WTC11 (cell line): ENCODE data around the gene CATSPER1. TPM values are rescaled to one million over a fixed set of nuclear protein-coding genes. Genes with fewer than 3 reads are reported as not detected.
A peak's percentile ranks its signal among the peaks of the same experiment; 100 is the strongest.

Experiments
- ATAC-seq: fragments of 200-7000 bp; cut with Tn5 transposase; 2 replicates; pipeline ENCODE4 v1.10.0; 2021; ENCODE audit warnings: mild to moderate bottlenecking, moderate library complexity
- CTCF ChIA-PET: fragments of 300-600 bp; sonication (Branson Sonifier 250); formaldehyde crosslinking; loops from one replicate; lab custom pipeline; 2021; ENCODE audit warnings: antibody characterized with exemption; lab: Charles Lee
- POLR2A ChIA-PET: fragments of 350-600 bp; sonication (Branson Sonifier 250); formaldehyde crosslinking; loops from one replicate; lab custom pipeline; 2021; ENCODE audit warnings: antibody characterized with exemption; lab: Charles Lee
- DNase-seq: peaks from one replicate; pipeline ENCODE4 v3.0.0; 2021; ENCODE audit warnings: low spot score
- H3K27ac Mint-ChIP-seq: 2 replicates; pipeline ENCODE4 v1.8.0; 2021; ENCODE audit warnings: mixed read lengths
- H3K27me3 Mint-ChIP-seq: 2 replicates; pipeline ENCODE4 v1.8.0; 2021; ENCODE audit warnings: low read depth, mild to moderate bottlenecking, moderate library complexity, mixed read lengths
- H3K36me3 Mint-ChIP-seq: 2 replicates; pipeline ENCODE4 v1.8.0; 2021; ENCODE audit warnings: mixed read lengths
- H3K4me1 Mint-ChIP-seq: 2 replicates; pipeline ENCODE4 v1.8.0; 2022; ENCODE audit warnings: mixed read lengths
- H3K4me3 Mint-ChIP-seq: 2 replicates; pipeline ENCODE4 v1.8.0; 2021; ENCODE audit warnings: mild to moderate bottlenecking, moderate library complexity, mixed read lengths
- H3K9me3 Mint-ChIP-seq: 2 replicates; pipeline ENCODE4 v1.8.0; 2021; ENCODE audit warnings: mixed read lengths
- ATF3 ChIP-seq: sonication (generic); formaldehyde crosslinking; conservative IDR thresholded peaks from 2 replicates; pipeline ENCODE4 v1.8.1; 2022; ENCODE audit warnings: mild to moderate bottlenecking, missing genetic modification reagents
- CBFB ChIP-seq: sonication (generic); formaldehyde crosslinking; IDR thresholded peaks from 2 replicates; pipeline ENCODE4 v1.8.1; 2022; ENCODE audit warnings: mild to moderate bottlenecking, low read depth, missing genetic modification reagents
- CTCF ChIP-seq: fragments of 200-600 bp; IDR thresholded peaks from 2 replicates; pipeline ENCODE4 v1.8.0; 2022; ENCODE audit warnings: antibody characterized with exemption
- EMX1 ChIP-seq: fragments of 250-450 bp; sonication (Bioruptor Pico); IDR thresholded peaks from 2 replicates; pipeline ENCODE4 v1.8.0; 2021; ENCODE audit warnings: mild to moderate bottlenecking
- ETV6 ChIP-seq: sonication (generic); formaldehyde crosslinking; IDR thresholded peaks from 2 replicates; pipeline ENCODE4 v1.8.1; 2022; ENCODE audit warnings: mild to moderate bottlenecking, missing genetic modification reagents
- GRHL2 ChIP-seq: fragments of 250-450 bp; sonication (Bioruptor Pico); IDR thresholded peaks from 2 replicates; pipeline ENCODE4 v1.8.0; 2022; ENCODE audit warnings: mild to moderate bottlenecking, moderate library complexity; ENCODE audit not compliant: insufficient replicate concordance, severe bottlenecking
- HMGA2 ChIP-seq: fragments of 250-450 bp; sonication (Bioruptor Pico); IDR thresholded peaks from 2 replicates; pipeline ENCODE4 v1.4.0; 2021; ENCODE audit warnings: mild to moderate bottlenecking, moderate library complexity
- IRF1 ChIP-seq: sonication (generic); formaldehyde crosslinking; IDR thresholded peaks from 2 replicates; pipeline ENCODE4 v1.8.0; 2023; ENCODE audit warnings: missing genetic modification reagents
- MAX ChIP-seq: sonication (generic); formaldehyde crosslinking; IDR thresholded peaks from 2 replicates; pipeline ENCODE4 v1.8.0; 2022; ENCODE audit warnings: mild to moderate bottlenecking, missing genetic modification reagents
- NFATC4 ChIP-seq: fragments of 250-450 bp; sonication (Bioruptor Pico); IDR thresholded peaks from 2 replicates; pipeline ENCODE4 v1.9.0; 2021; ENCODE audit warnings: mild to moderate bottlenecking
- SP1 ChIP-seq: sonication (generic); formaldehyde crosslinking; conservative IDR thresholded peaks from 2 replicates; pipeline ENCODE4 v1.8.1; 2022; ENCODE audit warnings: missing genetic modification reagents
- TP53 ChIP-seq: sonication (generic); formaldehyde crosslinking; IDR thresholded peaks from 2 replicates; pipeline ENCODE4 v1.8.1; 2023; ENCODE audit warnings: mild to moderate bottlenecking, missing genetic modification reagents
- ZNF232 ChIP-seq: sonication (generic); formaldehyde crosslinking; IDR thresholded peaks from 2 replicates; pipeline ENCODE4 v1.8.0; 2022; ENCODE audit warnings: mild to moderate bottlenecking, missing genetic modification reagents
- ZNF416 ChIP-seq: fragments of 250-450 bp; sonication (Bioruptor Pico); IDR thresholded peaks from 2 replicates; pipeline ENCODE4 v1.9.0; 2021; ENCODE audit warnings: mild to moderate bottlenecking, inconsistent platforms
- ZNF512 ChIP-seq: sonication (generic); formaldehyde crosslinking; IDR thresholded peaks from 2 replicates; pipeline ENCODE4 v1.8.1; 2022; ENCODE audit warnings: missing genetic modification reagents, borderline replicate concordance
- total RNA-seq: library from RNA; stranded (reverse); gene quantifications from 3 replicates; pipeline ENCODE4 v1.2.3, GENCODE V29; 2021
- TF ChIP-seq, protein P1 (sequence below): sonication (generic); formaldehyde crosslinking; IDR thresholded peaks from 2 replicates; pipeline ENCODE4 v1.8.1; 2023; ENCODE audit warnings: mild to moderate bottlenecking, moderate library complexity, missing genetic modification reagents
- TF ChIP-seq, protein P2 (sequence below): sonication (generic); formaldehyde crosslinking; IDR thresholded peaks from 2 replicates; pipeline ENCODE4 v1.8.0; 2023; ENCODE audit warnings: mild to moderate bottlenecking, missing genetic modification reagents
- TF ChIP-seq, protein P3 (sequence below): fragments of 250-450 bp; sonication (Bioruptor Pico); IDR thresholded peaks from 2 replicates; pipeline ENCODE4 v1.9.0; 2021; ENCODE audit warnings: mild to moderate bottlenecking, borderline replicate concordance

Gene CATSPER1
- total RNA-seq, 1 experiment from 2014 or later = not detected

GRCh38 chr11:66046901-66047300 is 20.6 kb upstream of the CATSPER1 start (continued):
- no peak for TF ChIP-seq IRF1 (CRISPR knock-in tag)

- H3K4me1 Mint-ChIP-seq = peaks cover 29% of the 10 kb centered on the region
- H3K4me3 Mint-ChIP-seq = no peak overlapping the region
- no peaks in the 10 kb centered on the region for H3K27me3 Mint-ChIP-seq
- CTCF ChIA-PET = interaction anchor here (0.5 to 3.3 kb wide), 64 partner anchors 8 to 536 kb away, joined by 3 to 48 read pairs (median 4); partner anchors contain the start of genes BANF1, CCDC85B, CFL1 and CST6
- H3K27ac Mint-ChIP-seq = no peak overlapping the region; the same call in 1 of the 2 replicates
- peaks cover 33% of the 10 kb centered on the region for H3K36me3 Mint-ChIP-seq
- POLR2A ChIA-PET = no interaction called here
- TF ChIP-seq, protein P1, sequence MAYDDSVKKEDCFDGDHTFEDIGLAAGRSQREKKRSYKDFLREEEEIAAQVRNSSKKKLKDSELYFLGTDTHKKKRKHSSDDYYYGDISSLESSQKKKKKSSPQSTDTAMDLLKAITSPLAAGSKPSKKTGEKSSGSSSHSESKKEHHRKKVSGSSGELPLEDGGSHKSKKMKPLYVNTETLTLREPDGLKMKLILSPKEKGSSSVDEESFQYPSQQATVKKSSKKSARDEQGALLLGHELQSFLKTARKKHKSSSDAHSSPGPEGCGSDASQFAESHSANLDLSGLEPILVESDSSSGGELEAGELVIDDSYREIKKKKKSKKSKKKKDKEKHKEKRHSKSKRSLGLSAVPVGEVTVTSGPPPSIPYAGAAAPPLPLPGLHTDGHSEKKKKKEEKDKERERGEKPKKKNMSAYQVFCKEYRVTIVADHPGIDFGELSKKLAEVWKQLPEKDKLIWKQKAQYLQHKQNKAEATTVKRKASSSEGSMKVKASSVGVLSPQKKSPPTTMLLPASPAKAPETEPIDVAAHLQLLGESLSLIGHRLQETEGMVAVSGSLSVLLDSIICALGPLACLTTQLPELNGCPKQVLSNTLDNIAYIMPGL = 0 out of 2 replicates have a peak, but pooled peaks have one; percentile 47
- peak; percentile 88 for TF ChIP-seq SP1 (CRISPR knock-in tag)
- 0 out of 2 replicates have a peak, but pooled peaks have one; percentile 38 for TF ChIP-seq MAX
- TF ChIP-seq, protein P2, sequence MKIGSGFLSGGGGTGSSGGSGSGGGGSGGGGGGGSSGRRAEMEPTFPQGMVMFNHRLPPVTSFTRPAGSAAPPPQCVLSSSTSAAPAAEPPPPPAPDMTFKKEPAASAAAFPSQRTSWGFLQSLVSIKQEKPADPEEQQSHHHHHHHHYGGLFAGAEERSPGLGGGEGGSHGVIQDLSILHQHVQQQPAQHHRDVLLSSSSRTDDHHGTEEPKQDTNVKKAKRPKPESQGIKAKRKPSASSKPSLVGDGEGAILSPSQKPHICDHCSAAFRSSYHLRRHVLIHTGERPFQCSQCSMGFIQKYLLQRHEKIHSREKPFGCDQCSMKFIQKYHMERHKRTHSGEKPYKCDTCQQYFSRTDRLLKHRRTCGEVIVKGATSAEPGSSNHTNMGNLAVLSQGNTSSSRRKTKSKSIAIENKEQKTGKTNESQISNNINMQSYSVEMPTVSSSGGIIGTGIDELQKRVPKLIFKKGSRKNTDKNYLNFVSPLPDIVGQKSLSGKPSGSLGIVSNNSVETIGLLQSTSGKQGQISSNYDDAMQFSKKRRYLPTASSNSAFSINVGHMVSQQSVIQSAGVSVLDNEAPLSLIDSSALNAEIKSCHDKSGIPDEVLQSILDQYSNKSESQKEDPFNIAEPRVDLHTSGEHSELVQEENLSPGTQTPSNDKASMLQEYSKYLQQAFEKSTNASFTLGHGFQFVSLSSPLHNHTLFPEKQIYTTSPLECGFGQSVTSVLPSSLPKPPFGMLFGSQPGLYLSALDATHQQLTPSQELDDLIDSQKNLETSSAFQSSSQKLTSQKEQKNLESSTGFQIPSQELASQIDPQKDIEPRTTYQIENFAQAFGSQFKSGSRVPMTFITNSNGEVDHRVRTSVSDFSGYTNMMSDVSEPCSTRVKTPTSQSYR (CRISPR knock-in tag) = no peak
- TF ChIP-seq CTCF = peak; percentile 98
- TF ChIP-seq, all 79 proteins: peak for 4
- DNase-seq = peak; percentile 93
- H3K9me3 Mint-ChIP-seq = no peaks in the 10 kb centered on the region
- peak; percentile 78 for ATAC-seq
Observed at GRCh38 chr11:66045177-66045639, 18.9 kb upstream of the CATSPER1 start.

DNA sequence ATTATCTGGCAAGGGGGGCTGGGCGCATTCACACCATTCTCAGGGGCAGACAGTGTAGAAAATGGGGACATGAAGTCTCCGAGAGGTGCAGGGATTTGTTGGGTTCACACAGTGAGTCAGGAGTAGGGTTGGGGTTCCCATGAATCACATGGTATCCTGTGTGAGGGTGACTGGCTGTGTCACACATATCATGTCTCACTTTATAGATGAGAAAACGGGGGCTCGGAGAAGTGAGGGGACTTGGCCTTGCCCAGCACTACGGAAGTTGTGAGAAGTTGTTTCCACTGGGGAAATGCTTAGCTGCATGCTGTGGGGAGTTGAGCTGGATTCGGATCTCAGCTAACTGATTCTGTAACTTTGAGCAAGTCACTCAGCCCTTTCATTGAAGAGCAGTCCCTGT is 18.5 kb upstream of the CATSPER1 start:
- Mint-ChIP-seq H3K27ac (no peak overlapping the region; the same call in 1 of the 2 replicates), H3K27me3 (no peaks in the 10 kb centered on the region), H3K4me1 (peaks cover 24% of the 10 kb centered on the region), H3K36me3 (peaks cover 33% of the 10 kb centered on the region), H3K9me3 (no peaks in the 10 kb centered on the region), H3K4me3 (no peak overlapping the region)
- CTCF ChIA-PET = interaction anchor here (0.5 to 3.3 kb wide), 52 partner anchors 9 to 536 kb away, joined by 3 to 48 read pairs (median 4); partner anchors contain the start of genes BANF1, CCDC85B, CFL1 and CST6
- DNase-seq (no peak), ATAC-seq (no peak)
- POLR2A ChIA-PET = no interaction called here
- TF ChIP-seq, protein P3, sequence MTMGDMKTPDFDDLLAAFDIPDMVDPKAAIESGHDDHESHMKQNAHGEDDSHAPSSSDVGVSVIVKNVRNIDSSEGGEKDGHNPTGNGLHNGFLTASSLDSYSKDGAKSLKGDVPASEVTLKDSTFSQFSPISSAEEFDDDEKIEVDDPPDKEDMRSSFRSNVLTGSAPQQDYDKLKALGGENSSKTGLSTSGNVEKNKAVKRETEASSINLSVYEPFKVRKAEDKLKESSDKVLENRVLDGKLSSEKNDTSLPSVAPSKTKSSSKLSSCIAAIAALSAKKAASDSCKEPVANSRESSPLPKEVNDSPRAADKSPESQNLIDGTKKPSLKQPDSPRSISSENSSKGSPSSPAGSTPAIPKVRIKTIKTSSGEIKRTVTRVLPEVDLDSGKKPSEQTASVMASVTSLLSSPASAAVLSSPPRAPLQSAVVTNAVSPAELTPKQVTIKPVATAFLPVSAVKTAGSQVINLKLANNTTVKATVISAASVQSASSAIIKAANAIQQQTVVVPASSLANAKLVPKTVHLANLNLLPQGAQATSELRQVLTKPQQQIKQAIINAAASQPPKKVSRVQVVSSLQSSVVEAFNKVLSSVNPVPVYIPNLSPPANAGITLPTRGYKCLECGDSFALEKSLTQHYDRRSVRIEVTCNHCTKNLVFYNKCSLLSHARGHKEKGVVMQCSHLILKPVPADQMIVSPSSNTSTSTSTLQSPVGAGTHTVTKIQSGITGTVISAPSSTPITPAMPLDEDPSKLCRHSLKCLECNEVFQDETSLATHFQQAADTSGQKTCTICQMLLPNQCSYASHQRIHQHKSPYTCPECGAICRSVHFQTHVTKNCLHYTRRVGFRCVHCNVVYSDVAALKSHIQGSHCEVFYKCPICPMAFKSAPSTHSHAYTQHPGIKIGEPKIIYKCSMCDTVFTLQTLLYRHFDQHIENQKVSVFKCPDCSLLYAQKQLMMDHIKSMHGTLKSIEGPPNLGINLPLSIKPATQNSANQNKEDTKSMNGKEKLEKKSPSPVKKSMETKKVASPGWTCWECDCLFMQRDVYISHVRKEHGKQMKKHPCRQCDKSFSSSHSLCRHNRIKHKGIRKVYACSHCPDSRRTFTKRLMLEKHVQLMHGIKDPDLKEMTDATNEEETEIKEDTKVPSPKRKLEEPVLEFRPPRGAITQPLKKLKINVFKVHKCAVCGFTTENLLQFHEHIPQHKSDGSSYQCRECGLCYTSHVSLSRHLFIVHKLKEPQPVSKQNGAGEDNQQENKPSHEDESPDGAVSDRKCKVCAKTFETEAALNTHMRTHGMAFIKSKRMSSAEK (CRISPR knock-in tag) = no peak
- TF ChIP-seq CBFB (CRISPR knock-in tag) (no peak), ZNF232 (CRISPR knock-in tag) (no peak), ATF3 (CRISPR knock-in tag) (no peak), ZNF416 (CRISPR knock-in tag) (no peak), ETV6 (no peak), GRHL2 (CRISPR knock-in tag) (no peak), TP53 (CRISPR knock-in tag) (no peak), MAX (no peak), HMGA2 (CRISPR knock-in tag) (no peak), ZNF512 (CRISPR knock-in tag) (no peak), NFATC4 (CRISPR knock-in tag) (no peak), EMX1 (CRISPR knock-in tag) (no peak)
